Measurements from ENCODE around the gene SCN4B. TPM values are rescaled to one million over a fixed set of nuclear protein-coding genes. Genes with fewer than 3 reads are reported as not detected.
"Not testable (repeated sequence)": the region's sequence is repeated elsewhere in the genome, so short reads cannot be mapped to it uniquely, and the experiment has no call there.

Gene SCN4B
- total RNA-seq, 1 experiment from 2014 or later = not detected

- peaks cover 38% of the 10 kb centered on the region for H3K27me3 Mint-ChIP-seq (ENCODE audit: unreplicated experiment)
- H3K4me3 Mint-ChIP-seq (ENCODE audit: low read depth, unreplicated experiment) = no peak overlapping the region
- no peak for DNase-seq
- H3K27ac Mint-ChIP-seq (ENCODE audit: unreplicated experiment) = no peak overlapping the region
- CTCF ChIA-PET = no interaction called here
- TF ChIP-seq CTCF (IDR thresholded peaks at IDR 0.05; ENCODE audit: unreplicated experiment) = no peak
- no peaks in the 10 kb centered on the region for H3K4me1 Mint-ChIP-seq (ENCODE audit: low read depth, unreplicated experiment)
- H3K9me3 Mint-ChIP-seq (ENCODE audit: low read depth, unreplicated experiment) = no peaks in the 10 kb centered on the region
- BruUV-seq (replicated peaks) = no TSS peak
- H3K36me3 Mint-ChIP-seq (ENCODE audit: insufficient read depth, unreplicated experiment) = no peaks in the 10 kb centered on the region
- intact Hi-C loops (cut with micrococcal nuclease; ENCODE audit: unreplicated experiment) = no loop called here
Measured at GRCh38 chr11:118186346-118187107, 33.9 kb upstream of the SCN4B start.

- intact Hi-C loops (cut with micrococcal nuclease; ENCODE audit: unreplicated experiment) = no loop called here
- Mint-ChIP-seq H3K27ac (ENCODE audit: unreplicated experiment) (no peak overlapping the region), H3K4me3 (ENCODE audit: low read depth, unreplicated experiment) (no peak overlapping the region), H3K27me3 (ENCODE audit: unreplicated experiment) (peaks cover 39% of the 10 kb centered on the region), H3K36me3 (ENCODE audit: insufficient read depth, unreplicated experiment) (no peaks in the 10 kb centered on the region), H3K9me3 (ENCODE audit: low read depth, unreplicated experiment) (no peaks in the 10 kb centered on the region), H3K4me1 (ENCODE audit: low read depth, unreplicated experiment) (no peaks in the 10 kb centered on the region)
- CTCF ChIA-PET = no interaction called here
- BruUV-seq (replicated peaks) = no TSS peak
- no peak for DNase-seq
- TF ChIP-seq CTCF (IDR thresholded peaks at IDR 0.05; ENCODE audit: unreplicated experiment) = no peak
Measured at GRCh38 chr11:118184784-118185579, 32.4 kb upstream of the SCN4B start.

GRCh38 chr11:118183691-118184090, 31.1 kb upstream of the SCN4B start:
- intact Hi-C loops (cut with micrococcal nuclease; ENCODE audit: unreplicated experiment); H3K36me3 Mint-ChIP-seq (ENCODE audit: insufficient read depth, unreplicated experiment); H3K4me1 Mint-ChIP-seq (ENCODE audit: low read depth, unreplicated experiment); CTCF ChIA-PET; DNase-seq; H3K27ac Mint-ChIP-seq (ENCODE audit: unreplicated experiment); H3K9me3 Mint-ChIP-seq (ENCODE audit: low read depth, unreplicated experiment); BruUV-seq (replicated peaks); H3K4me3 Mint-ChIP-seq (ENCODE audit: low read depth, unreplicated experiment): not testable (repeated sequence)
- peaks cover 27% of the 10 kb centered on the region for H3K27me3 Mint-ChIP-seq (ENCODE audit: unreplicated experiment)

GRCh38 chr11:118180300-118180703, 27.7 kb upstream of the SCN4B start:
- no TSS peak for BruUV-seq (replicated peaks)
- Mint-ChIP-seq H3K9me3 (ENCODE audit: low read depth, unreplicated experiment) (no peaks in the 10 kb centered on the region), H3K27me3 (ENCODE audit: unreplicated experiment) (peaks cover 14% of the 10 kb centered on the region), H3K4me1 (ENCODE audit: low read depth, unreplicated experiment) (peaks cover 7% of the 10 kb centered on the region), H3K27ac (ENCODE audit: unreplicated experiment) (no peak overlapping the region), H3K4me3 (ENCODE audit: low read depth, unreplicated experiment) (no peak overlapping the region), H3K36me3 (ENCODE audit: insufficient read depth, unreplicated experiment) (no peaks in the 10 kb centered on the region)
- CTCF ChIA-PET = interaction anchor here (1.5 kb wide), 1 partner anchor 9 kb away, joined by 3 read pairs; no protein-coding TSS in a partner anchor
- DNase-seq = no peak
- TF ChIP-seq CTCF (IDR thresholded peaks at IDR 0.05; ENCODE audit: unreplicated experiment) = no peak
- intact Hi-C loops (cut with micrococcal nuclease; ENCODE audit: unreplicated experiment) = no loop called here

- H3K27ac Mint-ChIP-seq (ENCODE audit: unreplicated experiment) = no peak overlapping the region
- no peaks in the 10 kb centered on the region for H3K36me3 Mint-ChIP-seq (ENCODE audit: insufficient read depth, unreplicated experiment)
- CTCF ChIA-PET = no interaction called here
- peaks cover 18% of the 10 kb centered on the region for H3K4me1 Mint-ChIP-seq (ENCODE audit: low read depth, unreplicated experiment)
- no peaks in the 10 kb centered on the region for H3K9me3 Mint-ChIP-seq (ENCODE audit: low read depth, unreplicated experiment)
- H3K27me3 Mint-ChIP-seq (ENCODE audit: unreplicated experiment) = peaks cover 20% of the 10 kb centered on the region
- H3K4me3 Mint-ChIP-seq (ENCODE audit: low read depth, unreplicated experiment) = no peak overlapping the region
- intact Hi-C loops (cut with micrococcal nuclease; ENCODE audit: unreplicated experiment) = no loop called here
- no TSS peak for BruUV-seq (replicated peaks)
- no peak for TF ChIP-seq CTCF (IDR thresholded peaks at IDR 0.05; ENCODE audit: unreplicated experiment)
- no peak for DNase-seq
Measured at GRCh38 chr11:118176778-118177134, 24.1 kb upstream of the SCN4B start.

Data from Calu3 (cell line).